NOMO-1 (cell line): ENCODE measurements around the gene CD2BP2.

Experiments used
- DNase-seq, 2 experiments: peaks; one replicate each; lab custom pipeline; 2025; ENCODE audit not compliant: unreplicated experiment in 2 of 2; lab: John Stamatoyannopoulos, UW

Gene CD2BP2

GRCh38 chr16:30365200-30365599, 10.1 kb upstream of the CD2BP2 start:
- DNase-seq, result no peak

- DNase-seq, result no peak
These were observed 6.1 kb upstream of the CD2BP2 start for GRCh38 chr16:30361180-30361579.

GRCh38 chr16:30359871-30360170, 4.7 kb upstream of the CD2BP2 start:
- DNase-seq, result no peak

GRCh38 chr16:30358990-30359870, 4.1 kb upstream of the CD2BP2 start:
- no peak for DNase-seq

- no peak for DNase-seq
These were observed 3.4 kb upstream of the CD2BP2 start for GRCh38 chr16:30358577-30358936.

- no peak for DNase-seq
These were observed 2.8 kb upstream of the CD2BP2 start for GRCh38 chr16:30357715-30358576.

- DNase-seq, result no peak
These were observed 2.1 kb upstream of the CD2BP2 start for GRCh38 chr16:30357085-30357714.

- DNase-seq, result no peak
These were observed 1.4 kb upstream of the CD2BP2 start for GRCh38 chr16:30356401-30357084.

GRCh38 chr16:30355954-30356308, 823 bp upstream of the CD2BP2 start:
- no peak for DNase-seq

- peak in 1 of 2 experiments; percentile 27 for DNase-seq
These were observed 525 bp downstream of the CD2BP2 start for GRCh38 chr16:30354423-30355143.

GRCh38 chr16:30353438-30354129, 1.5 kb downstream of the CD2BP2 start:
- no peak for DNase-seq

GRCh38 chr16:30352488-30353401, 2.4 kb downstream of the CD2BP2 start:
- no peak for DNase-seq

GRCh38 chr16:30351586-30352419, 3.3 kb downstream of the CD2BP2 start:
- no peak for DNase-seq

GRCh38 chr16:30351001-30351441, 4.1 kb downstream of the CD2BP2 start:
- DNase-seq, result no peak

- peak; percentile 20 to 63 for DNase-seq
These were observed 4.8 kb downstream of the CD2BP2 start for GRCh38 chr16:30350134-30350871.

- peak in 1 of 2 experiments; percentile 36 for DNase-seq
These were observed 5.4 kb downstream of the CD2BP2 start for GRCh38 chr16:30349675-30350074.

GRCh38 chr16:30348929-30349328, 6.2 kb downstream of the CD2BP2 start:
- no peak for DNase-seq
